GM10248 (cell line): ENCODE data around the gene PI4K2A.
"Not testable (repeated sequence)": the region's sequence is repeated elsewhere in the genome, so short reads cannot be mapped to it uniquely, and the experiment has no call there.

ENCODE experiments used
- CTCF ChIA-PET: fragments of 300-600 bp; sonication (Branson Sonifier 250); formaldehyde crosslinking; extraction: SDS; loops from one replicate; lab custom pipeline; 2021; ENCODE audit warnings: antibody characterized with exemption; lab: Yijun Ruan, JAX
- POLR2A ChIA-PET: fragments of 350-650 bp; sonication (Branson Sonifier 250); formaldehyde crosslinking; extraction: SDS; loops from one replicate; lab custom pipeline; 2020; ENCODE audit warnings: antibody characterized with exemption; lab: Yijun Ruan, JAX
- DNase-seq: peaks from one replicate; pipeline ENCODE4 v3.0.0; 2012; ENCODE audit errors: extremely low spot score
- CTCF ChIP-seq: IDR thresholded peaks from 2 replicates; pipeline ENCODE4 v1.5.1; 2012; ENCODE audit warnings: mild to moderate bottlenecking, low read depth; ENCODE audit errors: extremely low read depth, missing control alignments, control extremely low read depth

The PI4K2A gene

DNA sequence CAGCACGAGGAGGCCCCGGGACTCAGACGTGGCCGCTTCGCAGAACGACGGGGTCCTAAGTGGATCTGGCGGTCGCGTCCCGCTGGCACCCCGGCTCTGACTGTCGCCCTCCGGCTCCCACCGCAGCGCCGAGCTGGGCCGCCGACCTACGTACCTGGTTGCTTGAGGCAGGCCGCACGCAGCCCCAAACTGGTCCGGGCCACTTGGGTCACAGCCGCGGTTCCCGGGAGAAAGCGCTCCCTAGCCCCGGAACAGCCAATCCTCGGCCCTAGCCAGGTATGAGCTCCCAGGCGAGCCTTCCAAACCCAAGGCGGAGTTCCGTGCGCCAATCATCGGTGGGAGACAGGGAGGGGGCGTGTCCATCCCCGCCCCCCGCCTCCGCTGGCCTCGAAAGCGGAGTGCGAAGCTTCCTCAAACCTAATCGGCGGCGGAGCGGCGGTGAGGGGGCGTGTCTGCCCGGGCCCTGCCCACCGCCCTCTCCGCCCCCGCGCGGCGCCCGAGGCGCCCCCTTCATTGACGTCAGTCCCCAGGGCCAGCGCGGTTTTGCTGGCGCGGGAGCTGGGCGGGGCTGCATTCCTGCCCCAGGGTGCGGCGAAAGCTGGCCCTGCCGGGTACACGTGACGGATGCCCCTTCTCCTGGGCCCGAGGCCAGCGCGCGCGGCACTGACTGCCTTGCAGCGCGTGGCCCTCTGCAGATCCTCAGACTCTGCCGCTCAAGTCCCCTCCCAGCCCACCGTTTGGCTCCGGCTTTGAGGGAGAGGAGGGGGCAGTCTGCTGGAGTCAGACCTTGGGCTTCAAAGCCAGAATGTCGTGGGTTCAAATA lies 46.7 kb downstream of the PI4K2A start, which contains the start of gene AVPI1:
Gene AVPI1, minus strand, starts transcription at position 280 of the 823 bp plus-strand sequence. CDS start 7,336 bp downstream, outside the sequence.
- TF ChIP-seq CTCF = no peak
- CTCF ChIA-PET = interaction anchor here (0.9 to 8.0 kb wide), 16 partner anchors 9 to 133 kb away, joined by 3 to 75 read pairs (median 7); partner anchors contain the start of genes PI4K2A and ZFYVE27
- POLR2A ChIA-PET = interaction anchor here (0.5 to 1.6 kb wide), 7 partner anchors 8 to 49 kb away, joined by 3 to 6 read pairs (median 3); partner anchors contain the start of gene ZFYVE27
- DNase-seq = peak; percentile 96

GRCh38 chr10:97687785-97688781 lies 47.6 kb downstream of the PI4K2A start:
- no peak for TF ChIP-seq CTCF
- CTCF ChIA-PET = interaction anchor here (1.1 to 8.0 kb wide), 12 partner anchors 9 to 116 kb away, joined by 3 to 75 read pairs (median 6); partner anchors contain the start of gene ZFYVE27
- POLR2A ChIA-PET = interaction anchor here (0.9 to 1.6 kb wide), 4 partner anchors 13 to 48 kb away, joined by 3 to 6 read pairs (median 4); partner anchors contain the start of gene ZFYVE27
- DNase-seq = no peak

GRCh38 chr10:97689559-97690020 lies 49.1 kb downstream of the PI4K2A start:
- DNase-seq = no peak
- TF ChIP-seq CTCF = no peak
- ChIA-PET POLR2A (no interaction called here), CTCF (interaction anchor here (1.9 to 8.0 kb wide), 3 partner anchors 10 to 12 kb away, joined by 5 to 75 read pairs (median 61); no protein-coding TSS in a partner anchor)

DNA sequence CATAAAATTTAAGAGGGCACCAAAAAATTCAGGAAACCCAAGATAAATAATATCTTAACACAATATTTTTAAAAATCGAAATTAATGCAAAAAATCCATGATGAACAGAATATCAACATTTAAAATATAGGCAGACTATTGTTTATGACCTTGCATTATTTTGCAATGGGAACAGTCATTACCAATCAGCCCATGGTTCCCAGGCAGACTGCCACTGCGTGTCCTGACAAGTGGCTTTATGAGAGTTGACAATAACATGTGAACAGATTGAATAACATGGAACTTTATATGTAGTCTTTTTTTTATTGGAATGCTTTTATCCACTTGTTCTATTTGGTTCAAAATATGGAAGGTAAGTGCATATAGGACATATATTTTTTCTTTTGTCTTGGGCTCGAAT lies 49.7 kb downstream of the PI4K2A start:
- DNase-seq = no peak
- ChIA-PET POLR2A (no interaction called here), CTCF (interaction anchor here (1.2 to 8.0 kb wide), 3 partner anchors 12 to 15 kb away, joined by 3 to 75 read pairs (median 61); no protein-coding TSS in a partner anchor)
- no peak for TF ChIP-seq CTCF

DNA sequence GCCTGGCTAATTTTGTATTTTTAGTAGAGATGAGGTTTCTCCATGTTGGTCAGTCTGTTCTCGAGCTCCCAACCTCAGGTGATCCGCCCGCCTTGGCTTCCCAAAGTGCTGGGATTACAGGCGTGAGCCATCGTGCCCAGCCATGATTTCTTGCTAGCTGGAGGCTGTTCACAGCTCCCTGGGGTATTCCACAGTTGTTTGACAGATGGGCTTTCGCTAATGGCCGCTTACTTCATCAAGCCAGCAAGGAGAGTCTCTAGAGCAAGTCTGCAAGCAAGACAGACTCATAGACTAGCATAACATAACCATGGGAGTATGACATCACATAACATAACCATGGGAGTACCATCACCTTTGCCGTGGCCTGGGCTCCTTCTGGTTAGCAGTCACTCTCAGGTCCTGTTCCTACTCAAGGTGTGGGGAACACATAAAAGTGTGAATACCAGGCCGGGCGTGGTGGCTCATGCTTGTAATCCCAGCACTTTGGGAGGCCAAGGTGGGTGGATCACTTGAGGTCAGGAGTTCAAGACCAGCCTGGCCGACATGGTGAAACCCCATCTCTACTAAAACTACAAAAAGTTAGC lies 57.7 kb downstream of the PI4K2A start:
- DNase-seq = not testable (repeated sequence)
- POLR2A ChIA-PET = interaction anchor here (0.6 to 0.9 kb wide), 2 partner anchors 11 to 300 kb away, joined by 4 to 5 read pairs; no protein-coding TSS in a partner anchor
- CTCF ChIA-PET = interaction anchor here (1.1 to 2.4 kb wide), 7 partner anchors 11 to 158 kb away, joined by 3 to 21 read pairs (median 5); partner anchors contain the start of gene AVPI1

GRCh38 chr10:97701438-97702069 lies 61.1 kb downstream of the PI4K2A start:
- ChIA-PET CTCF (interaction anchor here (0.8 to 15.3 kb wide), 27 partner anchors 12 to 340 kb away, joined by 3 to 552 read pairs (median 4); partner anchors contain the start of genes AVPI1, MARVELD1 and ZFYVE27), POLR2A (interaction anchor here (1.0 kb wide), 1 partner anchor 14 kb away, joined by 3 read pairs; the partner anchor contains the start of gene AVPI1)
- peak; percentile 89 for TF ChIP-seq CTCF
- DNase-seq = peak; percentile 82
